Measurements from ENCODE around the gene RNF167.
"Not testable (repeated sequence)": the region's sequence is repeated elsewhere in the genome, so short reads cannot be mapped to it uniquely, and the experiment has no call there.

DNA sequence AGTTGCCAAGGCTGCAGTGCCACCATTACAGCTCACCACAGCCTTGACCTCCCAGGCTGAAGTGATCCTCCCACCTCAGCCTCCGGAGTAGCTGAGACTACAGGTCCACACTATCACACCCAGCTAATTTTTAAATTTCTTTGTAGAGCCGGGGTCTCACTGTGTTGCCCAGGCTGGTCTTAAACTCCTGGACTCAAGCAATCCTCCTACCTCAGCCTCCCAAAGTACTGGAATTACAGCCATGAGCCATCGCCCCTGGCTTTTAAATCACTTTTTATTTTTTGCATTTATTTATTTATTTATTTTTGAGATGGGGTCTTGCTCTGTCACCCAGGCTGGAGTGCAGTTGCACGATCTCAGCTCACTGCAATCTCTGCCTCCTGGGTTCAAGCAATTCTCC, 25.5 kb upstream of the RNF167 start:
- TF ChIP-seq YY1 (IDR thresholded peaks at IDR 0.05; ENCODE audit: insufficient read depth, insufficient read length); ZNF274 (IDR thresholded peaks at IDR 0.05; ENCODE audit: low read depth, low read length): not testable (repeated sequence)
